ENCODE data around the gene CPEB4.

CPEB4 gene

GRCh38 chr5:173887610-173888472, at the start of gene CPEB4:
Gene CPEB4, plus strand, starts transcription at chr5:173888349. Its CDS starts 1,385 bp downstream, at chr5:173889734.
- H3K4me3 Mint-ChIP-seq = peak within 1 kb of the TSS; percentile 98
- peaks cover 5% of the 10 kb centered on the region for H3K36me3 Mint-ChIP-seq (ENCODE audit: low read depth)
- peaks cover 78% of the 10 kb centered on the region for H3K4me1 Mint-ChIP-seq (ENCODE audit: low read depth)
- H3K27me3 Mint-ChIP-seq = no peaks in the 10 kb centered on the region
- DNase-seq = peak; percentile 94
- peaks cover 11% of the 10 kb centered on the region for H3K9me3 Mint-ChIP-seq
- peak within 1 kb of the TSS; percentile 100 for H3K27ac Mint-ChIP-seq

GRCh38 chr5:173839117-173839713, 48.9 kb upstream of the CPEB4 start:
- DNase-seq = no peak
- H3K27me3 Mint-ChIP-seq = no peaks in the 10 kb centered on the region
- H3K4me3 Mint-ChIP-seq = no peak overlapping the region
- no peaks in the 10 kb centered on the region for H3K9me3 Mint-ChIP-seq
- H3K27ac Mint-ChIP-seq = no peak overlapping the region
- no peaks in the 10 kb centered on the region for H3K36me3 Mint-ChIP-seq (ENCODE audit: low read depth)
- H3K4me1 Mint-ChIP-seq (ENCODE audit: low read depth) = no peaks in the 10 kb centered on the region

- H3K9me3 Mint-ChIP-seq = no peaks in the 10 kb centered on the region
- no peak overlapping the region for H3K4me3 Mint-ChIP-seq
- H3K27ac Mint-ChIP-seq = no peak overlapping the region
These were observed 47.8 kb upstream of the CPEB4 start for GRCh38 chr5:173840111-173840983.

GRCh38 chr5:173841710-173842109, 46.4 kb upstream of the CPEB4 start:
- no peaks in the 10 kb centered on the region for H3K27me3 Mint-ChIP-seq
- no peaks in the 10 kb centered on the region for H3K9me3 Mint-ChIP-seq
- no peak overlapping the region for H3K27ac Mint-ChIP-seq
- DNase-seq = no peak
- H3K36me3 Mint-ChIP-seq (ENCODE audit: low read depth) = no peaks in the 10 kb centered on the region
- H3K4me1 Mint-ChIP-seq (ENCODE audit: low read depth) = no peaks in the 10 kb centered on the region
- no peak overlapping the region for H3K4me3 Mint-ChIP-seq

More at GRCh38 chr5:173840111-173840983, 47.8 kb upstream of the CPEB4 start:
- H3K4me1 Mint-ChIP-seq (ENCODE audit: low read depth) = no peaks in the 10 kb centered on the region
- H3K27me3 Mint-ChIP-seq = no peaks in the 10 kb centered on the region
- no peaks in the 10 kb centered on the region for H3K36me3 Mint-ChIP-seq (ENCODE audit: low read depth)
- no peak for DNase-seq

GRCh38 chr5:173843794-173844193, 44.4 kb upstream of the CPEB4 start:
- no peaks in the 10 kb centered on the region for H3K36me3 Mint-ChIP-seq (ENCODE audit: low read depth)
- no peak for DNase-seq
- no peak overlapping the region for H3K27ac Mint-ChIP-seq

GRCh38 chr5:173845321-173845720, 42.8 kb upstream of the CPEB4 start:
- Mint-ChIP-seq H3K27ac (no peak overlapping the region), H3K27me3 (peaks cover 3% of the 10 kb centered on the region), H3K36me3 (ENCODE audit: low read depth) (no peaks in the 10 kb centered on the region), H3K4me3 (no peak overlapping the region), H3K4me1 (ENCODE audit: low read depth) (no peaks in the 10 kb centered on the region), H3K9me3 (peaks cover 20% of the 10 kb centered on the region)
- no peak for DNase-seq

More at GRCh38 chr5:173843794-173844193, 44.4 kb upstream of the CPEB4 start:
- Mint-ChIP-seq H3K9me3 (peaks cover 16% of the 10 kb centered on the region), H3K4me1 (ENCODE audit: low read depth) (no peaks in the 10 kb centered on the region), H3K4me3 (no peak overlapping the region), H3K27me3 (no peaks in the 10 kb centered on the region)

GRCh38 chr5:173846929-173847501, 41.1 kb upstream of the CPEB4 start:
- Mint-ChIP-seq H3K4me1 (ENCODE audit: low read depth) (no peaks in the 10 kb centered on the region), H3K9me3 (peaks cover 20% of the 10 kb centered on the region), H3K27me3 (peaks cover 15% of the 10 kb centered on the region), H3K4me3 (no peak overlapping the region), H3K27ac (no peak overlapping the region), H3K36me3 (ENCODE audit: low read depth) (no peaks in the 10 kb centered on the region)
- DNase-seq = no peak

GRCh38 chr5:173848986-173849596, 39.1 kb upstream of the CPEB4 start:
- DNase-seq = no peak
- Mint-ChIP-seq H3K27me3 (peaks cover 15% of the 10 kb centered on the region), H3K4me1 (ENCODE audit: low read depth) (peaks cover 1% of the 10 kb centered on the region), H3K4me3 (no peak overlapping the region), H3K27ac (no peak overlapping the region), H3K9me3 (peaks cover 20% of the 10 kb centered on the region), H3K36me3 (ENCODE audit: low read depth) (no peaks in the 10 kb centered on the region)

- H3K27ac Mint-ChIP-seq = no peak overlapping the region
- peaks cover 20% of the 10 kb centered on the region for H3K9me3 Mint-ChIP-seq
- peaks cover 15% of the 10 kb centered on the region for H3K27me3 Mint-ChIP-seq
- peaks cover 4% of the 10 kb centered on the region for H3K4me1 Mint-ChIP-seq (ENCODE audit: low read depth)
- DNase-seq = no peak
- H3K36me3 Mint-ChIP-seq (ENCODE audit: low read depth) = no peaks in the 10 kb centered on the region
- H3K4me3 Mint-ChIP-seq = no peak overlapping the region
These were observed 38.2 kb upstream of the CPEB4 start for GRCh38 chr5:173849908-173850307.

- no peak for DNase-seq
- no peak overlapping the region for H3K27ac Mint-ChIP-seq
These were observed 37.5 kb upstream of the CPEB4 start for GRCh38 chr5:173850659-173851058.

GRCh38 chr5:173851595-173852243, 36.4 kb upstream of the CPEB4 start:
- H3K27ac Mint-ChIP-seq = no peak overlapping the region
- no peak overlapping the region for H3K4me3 Mint-ChIP-seq

More at GRCh38 chr5:173850659-173851058, 37.5 kb upstream of the CPEB4 start:
- H3K27me3 Mint-ChIP-seq = peaks cover 15% of the 10 kb centered on the region
- H3K4me1 Mint-ChIP-seq (ENCODE audit: low read depth) = peaks cover 6% of the 10 kb centered on the region
- no peaks in the 10 kb centered on the region for H3K36me3 Mint-ChIP-seq (ENCODE audit: low read depth)
- H3K4me3 Mint-ChIP-seq = no peak overlapping the region
- H3K9me3 Mint-ChIP-seq = peaks cover 20% of the 10 kb centered on the region

GRCh38 chr5:173852790-173853359, 35.3 kb upstream of the CPEB4 start:
- H3K9me3 Mint-ChIP-seq = peaks cover 12% of the 10 kb centered on the region
- H3K27me3 Mint-ChIP-seq = peaks cover 15% of the 10 kb centered on the region
- no peak for DNase-seq
- no peak overlapping the region for H3K27ac Mint-ChIP-seq
- no peaks in the 10 kb centered on the region for H3K36me3 Mint-ChIP-seq (ENCODE audit: low read depth)
- peaks cover 6% of the 10 kb centered on the region for H3K4me1 Mint-ChIP-seq (ENCODE audit: low read depth)
- no peak overlapping the region for H3K4me3 Mint-ChIP-seq

More at GRCh38 chr5:173851595-173852243, 36.4 kb upstream of the CPEB4 start:
- no peak for DNase-seq
- no peaks in the 10 kb centered on the region for H3K36me3 Mint-ChIP-seq (ENCODE audit: low read depth)
- H3K27me3 Mint-ChIP-seq = peaks cover 15% of the 10 kb centered on the region
- peaks cover 6% of the 10 kb centered on the region for H3K4me1 Mint-ChIP-seq (ENCODE audit: low read depth)
- H3K9me3 Mint-ChIP-seq = peaks cover 20% of the 10 kb centered on the region

All from activated T-cell treated with anti-CD3 and anti-CD28 coated beads, Interleukin-2, amount 50 U/mL, for 24 hours (primary cell).